ENCODE results near the gene SUGCT.

SUGCT gene

GRCh38 chr7:40765639-40766038 is 630.8 kb downstream of the SUGCT start:
- H3K27ac Mint-ChIP-seq = no peak overlapping the region
- H3K36me3 Mint-ChIP-seq = no peaks in the 10 kb centered on the region
- no peaks in the 10 kb centered on the region for H3K4me1 Mint-ChIP-seq
- no peaks in the 10 kb centered on the region for H3K9me3 Mint-ChIP-seq
- no peak for ATAC-seq
- no peaks in the 10 kb centered on the region for H3K27me3 Mint-ChIP-seq
- H3K4me3 Mint-ChIP-seq = no peak overlapping the region

GRCh38 chr7:40772096-40772495 is 637.3 kb downstream of the SUGCT start:
- H3K27me3 Mint-ChIP-seq = no peaks in the 10 kb centered on the region
- H3K4me1 Mint-ChIP-seq = no peaks in the 10 kb centered on the region
- ATAC-seq = no peak
- no peaks in the 10 kb centered on the region for H3K9me3 Mint-ChIP-seq
- H3K36me3 Mint-ChIP-seq = no peaks in the 10 kb centered on the region
- no peak overlapping the region for H3K27ac Mint-ChIP-seq
- H3K4me3 Mint-ChIP-seq = no peak overlapping the region

- H3K4me3 Mint-ChIP-seq = no peak overlapping the region
- no peaks in the 10 kb centered on the region for H3K36me3 Mint-ChIP-seq
- H3K27ac Mint-ChIP-seq = no peak overlapping the region
- H3K4me1 Mint-ChIP-seq = no peaks in the 10 kb centered on the region
- no peaks in the 10 kb centered on the region for H3K9me3 Mint-ChIP-seq
- no peak for ATAC-seq
- H3K27me3 Mint-ChIP-seq = no peaks in the 10 kb centered on the region
Observed at GRCh38 chr7:40773656-40774055, 638.9 kb downstream of the SUGCT start.

- Mint-ChIP-seq H3K9me3 (no peaks in the 10 kb centered on the region), H3K4me1 (no peaks in the 10 kb centered on the region), H3K36me3 (no peaks in the 10 kb centered on the region), H3K4me3 (no peak overlapping the region), H3K27me3 (no peaks in the 10 kb centered on the region), H3K27ac (no peak overlapping the region)
- no peak for ATAC-seq
Observed at GRCh38 chr7:40775877-40776276, 641.1 kb downstream of the SUGCT start.

- Mint-ChIP-seq H3K27me3 (no peaks in the 10 kb centered on the region), H3K4me1 (no peaks in the 10 kb centered on the region), H3K4me3 (no peak overlapping the region), H3K9me3 (no peaks in the 10 kb centered on the region), H3K27ac (no peak overlapping the region), H3K36me3 (no peaks in the 10 kb centered on the region)
- ATAC-seq = peak; percentile 51
Observed at GRCh38 chr7:40777730-40778312, 643.0 kb downstream of the SUGCT start.

- ATAC-seq = no peak
- Mint-ChIP-seq H3K4me1 (no peaks in the 10 kb centered on the region), H3K4me3 (no peak overlapping the region), H3K9me3 (no peaks in the 10 kb centered on the region), H3K27ac (no peak overlapping the region), H3K36me3 (no peaks in the 10 kb centered on the region), H3K27me3 (no peaks in the 10 kb centered on the region)
Observed at GRCh38 chr7:40780460-40780859, 645.7 kb downstream of the SUGCT start.

GRCh38 chr7:40782836-40783235 is 648.0 kb downstream of the SUGCT start:
- no peak for ATAC-seq
- no peaks in the 10 kb centered on the region for H3K4me1 Mint-ChIP-seq
- H3K27me3 Mint-ChIP-seq = no peaks in the 10 kb centered on the region
- no peak overlapping the region for H3K4me3 Mint-ChIP-seq
- no peak overlapping the region for H3K27ac Mint-ChIP-seq
- H3K9me3 Mint-ChIP-seq = no peaks in the 10 kb centered on the region
- no peaks in the 10 kb centered on the region for H3K36me3 Mint-ChIP-seq

- H3K4me3 Mint-ChIP-seq = no peak overlapping the region
- no peaks in the 10 kb centered on the region for H3K4me1 Mint-ChIP-seq
- no peak overlapping the region for H3K27ac Mint-ChIP-seq
- no peaks in the 10 kb centered on the region for H3K9me3 Mint-ChIP-seq
- ATAC-seq = no peak
- no peaks in the 10 kb centered on the region for H3K36me3 Mint-ChIP-seq
- H3K27me3 Mint-ChIP-seq = no peaks in the 10 kb centered on the region
Observed at GRCh38 chr7:40784176-40784575, 649.4 kb downstream of the SUGCT start.

GRCh38 chr7:40786909-40787308 is 652.1 kb downstream of the SUGCT start:
- H3K4me3 Mint-ChIP-seq = no peak overlapping the region
- no peaks in the 10 kb centered on the region for H3K36me3 Mint-ChIP-seq
- no peaks in the 10 kb centered on the region for H3K9me3 Mint-ChIP-seq
- no peak for ATAC-seq
- H3K27ac Mint-ChIP-seq = no peak overlapping the region
- no peaks in the 10 kb centered on the region for H3K4me1 Mint-ChIP-seq
- no peaks in the 10 kb centered on the region for H3K27me3 Mint-ChIP-seq

GRCh38 chr7:40793132-40793531 is 658.3 kb downstream of the SUGCT start:
- Mint-ChIP-seq H3K4me3 (no peak overlapping the region), H3K27ac (no peak overlapping the region), H3K4me1 (no peaks in the 10 kb centered on the region), H3K36me3 (no peaks in the 10 kb centered on the region), H3K9me3 (no peaks in the 10 kb centered on the region), H3K27me3 (no peaks in the 10 kb centered on the region)
- no peak for ATAC-seq

GRCh38 chr7:40795607-40796006 is 660.8 kb downstream of the SUGCT start:
- no peak overlapping the region for H3K27ac Mint-ChIP-seq
- H3K27me3 Mint-ChIP-seq = no peaks in the 10 kb centered on the region
- no peak for ATAC-seq
- H3K9me3 Mint-ChIP-seq = no peaks in the 10 kb centered on the region
- no peaks in the 10 kb centered on the region for H3K4me1 Mint-ChIP-seq
- H3K36me3 Mint-ChIP-seq = no peaks in the 10 kb centered on the region
- no peak overlapping the region for H3K4me3 Mint-ChIP-seq

GRCh38 chr7:40796723-40797122 is 661.9 kb downstream of the SUGCT start:
- peak; percentile 27 for ATAC-seq
- H3K4me3 Mint-ChIP-seq = no peak overlapping the region
- H3K4me1 Mint-ChIP-seq = no peaks in the 10 kb centered on the region
- no peaks in the 10 kb centered on the region for H3K27me3 Mint-ChIP-seq
- H3K9me3 Mint-ChIP-seq = no peaks in the 10 kb centered on the region
- no peaks in the 10 kb centered on the region for H3K36me3 Mint-ChIP-seq
- H3K27ac Mint-ChIP-seq = no peak overlapping the region

- Mint-ChIP-seq H3K27me3 (no peaks in the 10 kb centered on the region), H3K27ac (no peak overlapping the region), H3K4me3 (no peak overlapping the region), H3K4me1 (no peaks in the 10 kb centered on the region), H3K36me3 (no peaks in the 10 kb centered on the region), H3K9me3 (no peaks in the 10 kb centered on the region)
- ATAC-seq = no peak
Observed at GRCh38 chr7:40798613-40799012, 663.8 kb downstream of the SUGCT start.

GRCh38 chr7:40799493-40800403 is 664.9 kb downstream of the SUGCT start:
- no peaks in the 10 kb centered on the region for H3K9me3 Mint-ChIP-seq
- no peak overlapping the region for H3K27ac Mint-ChIP-seq
- ATAC-seq = no peak
- no peaks in the 10 kb centered on the region for H3K4me1 Mint-ChIP-seq
- no peak overlapping the region for H3K4me3 Mint-ChIP-seq
- no peaks in the 10 kb centered on the region for H3K27me3 Mint-ChIP-seq
- H3K36me3 Mint-ChIP-seq = no peaks in the 10 kb centered on the region

- Mint-ChIP-seq H3K36me3 (no peaks in the 10 kb centered on the region), H3K27me3 (no peaks in the 10 kb centered on the region), H3K4me1 (no peaks in the 10 kb centered on the region), H3K27ac (no peak overlapping the region), H3K4me3 (no peak overlapping the region), H3K9me3 (no peaks in the 10 kb centered on the region)
- no peak for ATAC-seq
Observed at GRCh38 chr7:40800771-40801170, 666.0 kb downstream of the SUGCT start.

GRCh38 chr7:40802497-40802896 is 667.7 kb downstream of the SUGCT start:
- no peaks in the 10 kb centered on the region for H3K27me3 Mint-ChIP-seq
- H3K36me3 Mint-ChIP-seq = no peaks in the 10 kb centered on the region
- no peak for ATAC-seq
- no peak overlapping the region for H3K4me3 Mint-ChIP-seq
- no peak overlapping the region for H3K27ac Mint-ChIP-seq
- no peaks in the 10 kb centered on the region for H3K4me1 Mint-ChIP-seq
- H3K9me3 Mint-ChIP-seq = no peaks in the 10 kb centered on the region
